NCI-H510A treated with DMSO at 0.1 percent for 48 hours (cell line): Measurements from ENCODE around the gene ACOT6.
"Not testable (repeated sequence)": the region's sequence is repeated elsewhere in the genome, so short reads cannot be mapped to it uniquely, and the experiment has no call there.

Experiments
- DNase-seq: peaks from one replicate; lab custom pipeline; 2025; lab: John Stamatoyannopoulos, UW

ACOT6 gene, protein sequence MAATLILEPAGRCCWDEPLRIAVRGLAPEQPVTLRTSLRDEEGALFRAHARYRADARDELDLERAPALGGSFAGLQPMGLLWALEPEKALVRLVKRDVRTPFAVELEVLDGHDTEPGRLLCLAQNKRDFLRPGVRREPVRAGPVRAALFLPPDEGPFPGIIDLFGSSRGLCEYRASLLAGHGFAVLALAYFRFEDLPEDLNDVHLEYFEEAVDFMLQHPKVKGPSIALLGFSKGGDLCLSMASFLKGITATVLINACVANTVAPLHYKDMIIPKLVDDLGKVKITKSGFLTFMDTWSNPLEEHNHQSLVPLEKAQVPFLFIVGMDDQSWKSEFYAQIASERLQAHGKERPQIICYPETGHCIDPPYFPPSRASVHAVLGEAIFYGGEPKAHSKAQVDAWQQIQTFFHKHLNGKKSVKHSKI

DNA sequence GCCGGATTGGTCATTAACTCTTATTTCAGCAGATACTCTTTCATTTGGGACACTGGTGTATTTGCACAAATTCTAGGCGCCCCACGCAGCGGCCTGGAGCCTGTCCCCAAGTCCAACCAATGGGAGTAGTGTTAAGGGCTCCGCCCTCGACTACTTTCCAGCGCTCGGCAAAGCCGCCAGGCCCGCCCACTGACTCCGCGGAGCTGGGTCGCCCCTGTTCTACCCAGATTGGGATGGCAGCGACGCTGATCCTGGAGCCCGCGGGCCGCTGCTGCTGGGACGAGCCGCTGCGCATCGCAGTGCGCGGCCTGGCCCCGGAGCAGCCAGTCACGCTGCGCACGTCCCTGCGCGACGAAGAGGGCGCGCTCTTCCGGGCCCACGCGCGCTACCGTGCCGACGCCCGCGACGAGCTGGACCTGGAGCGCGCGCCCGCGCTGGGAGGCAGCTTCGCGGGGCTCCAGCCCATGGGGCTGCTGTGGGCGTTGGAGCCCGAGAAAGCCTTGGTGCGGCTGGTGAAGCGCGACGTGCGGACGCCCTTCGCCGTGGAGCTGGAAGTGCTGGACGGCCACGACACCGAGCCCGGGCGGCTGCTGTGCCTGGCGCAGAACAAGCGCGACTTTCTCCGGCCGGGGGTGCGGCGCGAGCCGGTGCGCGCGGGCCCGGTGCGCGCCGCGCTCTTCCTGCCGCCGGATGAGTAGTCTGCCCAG, at the start of gene ACOT6:
Gene ACOT6, plus strand, starts transcription at position 179 of the 707 bp plus-strand sequence. Its CDS starts 55 bp downstream, at position 234.
- peak; percentile 60 for DNase-seq

DNA sequence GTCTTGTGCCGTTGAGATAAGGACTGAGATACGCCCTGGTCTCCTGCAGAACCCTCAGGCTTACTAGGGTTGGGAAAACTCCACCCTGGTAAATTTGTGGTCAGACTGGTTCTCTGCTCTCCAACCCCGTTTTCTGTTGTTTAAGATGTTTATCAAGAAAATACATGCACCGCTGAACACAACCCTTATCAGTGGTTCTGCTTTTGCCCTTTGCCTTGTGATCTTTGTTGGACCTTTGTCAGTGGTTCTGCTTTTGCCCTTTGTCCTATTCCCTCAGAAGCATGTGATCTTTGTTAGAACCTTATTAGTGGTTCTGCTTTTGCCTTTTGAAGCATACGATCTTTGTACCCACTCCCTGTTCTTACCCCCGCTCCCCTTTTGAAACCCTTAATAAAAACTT, 49.6 kb upstream of the ACOT6 start:
- not testable (repeated sequence) for DNase-seq

DNA sequence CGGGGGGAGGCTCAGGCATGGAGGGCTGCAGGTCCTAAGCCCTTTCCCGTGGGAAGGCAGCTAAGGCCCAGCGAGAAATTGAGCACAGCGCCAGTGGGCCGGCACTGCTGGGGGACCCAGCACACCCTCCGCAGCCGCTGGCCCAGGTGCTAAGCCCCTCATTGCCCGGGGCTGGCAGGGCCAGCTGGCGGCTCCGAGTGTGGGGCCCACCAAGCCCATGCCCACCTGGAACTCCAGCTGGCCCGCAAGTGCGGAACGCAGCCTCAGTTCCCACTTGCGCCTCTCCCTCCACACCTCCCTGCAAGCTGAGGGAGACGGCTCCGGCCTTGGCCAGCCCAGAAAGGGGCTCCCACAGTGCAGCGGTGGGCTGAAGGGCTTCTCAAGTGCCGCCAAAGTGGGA, 45.9 kb upstream of the ACOT6 start:
- DNase-seq = not testable (repeated sequence)

DNA sequence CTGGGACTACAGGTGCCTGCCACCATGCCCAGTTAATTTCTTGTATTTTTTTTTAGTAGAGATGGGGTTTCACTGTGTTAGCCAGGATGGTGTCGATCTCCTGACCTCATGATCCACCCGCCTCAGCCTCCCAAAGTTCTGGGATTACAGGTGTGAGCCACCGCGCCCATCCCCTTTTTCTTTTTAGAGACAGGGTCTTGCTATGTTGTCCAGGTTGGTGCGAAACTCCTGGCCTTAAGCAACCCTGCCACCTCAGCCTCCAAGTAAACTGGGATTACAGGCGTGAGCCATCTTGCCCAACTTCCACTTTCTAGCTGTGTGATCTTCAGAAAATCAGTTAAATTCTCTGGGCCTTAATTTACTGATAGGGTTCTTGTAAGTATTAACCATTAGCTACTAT, 45.4 kb upstream of the ACOT6 start:
- DNase-seq = not testable (repeated sequence)

DNA sequence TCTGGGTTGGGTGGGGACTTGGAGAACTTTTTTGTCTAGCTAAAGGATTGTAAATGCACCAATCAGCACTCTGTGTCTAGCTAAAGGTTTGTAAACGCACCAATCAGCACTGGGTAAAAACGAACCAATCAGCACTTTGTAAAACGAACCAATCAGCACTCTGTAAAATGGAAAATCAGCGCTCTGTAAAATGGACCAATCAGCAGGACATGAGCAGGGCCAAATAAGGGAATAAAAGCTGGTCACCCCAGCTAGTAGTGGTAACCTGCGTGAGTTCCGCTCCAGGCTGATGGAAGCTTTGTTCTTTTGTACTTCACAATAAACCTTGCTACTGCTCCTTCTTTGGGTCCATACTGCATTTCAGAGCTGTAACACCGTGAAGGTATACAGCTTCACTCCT, 45.0 kb upstream of the ACOT6 start:
- no peak for DNase-seq

DNA sequence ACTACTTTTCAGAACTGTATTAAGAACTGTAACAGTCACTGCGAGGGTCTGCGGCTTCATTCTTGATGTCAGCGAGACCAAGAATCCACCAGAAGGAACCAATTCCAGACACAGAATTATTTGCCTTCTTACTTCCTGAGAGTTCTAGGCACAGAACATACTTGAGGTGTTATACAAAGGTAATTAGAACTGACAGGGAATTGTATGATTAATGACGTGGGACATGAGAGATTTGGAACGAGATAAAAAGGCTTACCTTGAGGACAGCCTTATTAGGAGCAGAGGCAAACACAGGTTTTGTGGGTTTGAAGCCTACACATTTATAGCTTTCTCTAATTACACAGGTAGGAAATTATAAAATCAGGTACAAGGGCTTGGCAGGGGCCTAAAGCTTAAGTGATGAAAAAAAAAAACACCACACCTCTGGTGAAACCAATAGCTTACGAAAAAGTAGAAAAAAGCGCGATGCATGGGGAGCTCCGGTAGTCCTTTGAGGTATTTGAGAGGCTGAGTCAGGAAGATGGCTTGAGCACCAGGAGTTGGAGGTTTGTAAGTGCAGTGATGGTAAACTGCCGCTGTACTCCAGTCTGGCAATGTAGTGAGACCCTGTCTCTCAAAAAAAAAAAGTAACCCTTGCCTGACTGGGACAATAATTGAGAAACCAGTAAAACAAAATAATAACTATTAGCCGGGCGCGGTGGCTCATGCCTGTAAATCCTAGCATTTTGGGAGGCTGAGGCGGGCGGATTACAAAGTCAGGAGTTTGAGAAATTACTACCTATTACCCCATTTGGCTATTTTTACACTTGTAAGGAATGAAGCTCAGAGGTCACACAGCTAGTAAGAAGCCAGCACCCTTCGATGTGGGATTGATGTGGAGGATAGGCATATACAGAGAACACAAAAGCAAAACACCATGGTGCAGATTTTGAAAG, 44.1 kb upstream of the ACOT6 start:
- peak; percentile 61 for DNase-seq

DNA sequence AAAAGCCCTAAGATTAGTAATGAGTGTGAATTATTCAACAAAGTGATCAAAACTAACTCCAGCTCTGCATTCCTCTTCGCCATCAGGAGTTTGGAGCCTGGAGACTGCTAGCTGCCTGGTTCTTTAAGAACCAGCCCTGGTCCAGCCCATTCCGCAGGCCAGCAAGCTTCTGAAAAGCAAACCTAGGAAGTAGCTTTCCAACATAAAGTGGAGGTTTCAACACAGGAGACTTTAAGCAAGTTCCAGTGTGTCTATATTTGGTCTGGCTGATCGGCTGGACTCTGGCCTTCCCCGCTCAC, 43.5 kb upstream of the ACOT6 start:
- not testable (repeated sequence) for DNase-seq

DNA sequence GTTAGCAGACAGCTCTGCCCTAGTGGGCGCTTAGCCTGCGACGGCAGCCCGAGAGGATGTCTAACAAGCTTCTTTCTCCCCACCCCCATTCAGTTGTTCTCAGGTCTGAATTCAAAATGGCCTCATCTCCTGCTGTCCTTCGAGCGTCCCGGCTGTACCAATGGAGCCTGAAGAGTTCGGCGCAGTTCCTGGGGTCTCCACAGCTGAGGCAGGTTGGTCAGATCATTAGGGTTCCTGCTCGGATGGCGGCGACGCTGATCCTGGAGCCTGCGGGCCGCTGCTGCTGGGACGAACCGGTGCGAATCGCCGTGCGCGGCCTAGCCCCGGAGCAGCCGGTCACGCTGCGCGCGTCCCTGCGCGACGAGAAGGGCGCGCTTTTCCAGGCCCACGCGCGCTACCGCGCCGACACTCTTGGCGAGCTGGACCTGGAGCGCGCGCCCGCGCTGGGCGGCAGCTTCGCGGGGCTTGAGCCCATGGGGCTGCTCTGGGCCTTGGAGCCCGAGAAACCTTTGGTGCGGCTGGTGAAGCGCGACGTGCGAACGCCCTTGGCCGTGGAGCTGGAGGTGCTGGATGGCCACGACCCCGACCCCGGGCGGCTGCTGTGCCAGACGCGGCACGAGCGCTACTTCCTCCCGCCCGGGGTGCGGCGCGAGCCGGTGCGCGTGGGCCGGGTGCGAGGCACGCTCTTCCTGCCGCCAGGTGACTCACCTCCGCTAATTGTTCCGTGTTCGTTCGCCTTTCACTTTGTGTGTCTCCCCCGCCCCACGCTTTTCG, 42.9 kb upstream of the ACOT6 start, which contains the start of gene ACOT2:
Gene ACOT2, plus strand, starts transcription at position 29 of the 774 bp plus-strand sequence. Its CDS starts 28 bp downstream, at position 57.
- peak; percentile 70 for DNase-seq

DNA sequence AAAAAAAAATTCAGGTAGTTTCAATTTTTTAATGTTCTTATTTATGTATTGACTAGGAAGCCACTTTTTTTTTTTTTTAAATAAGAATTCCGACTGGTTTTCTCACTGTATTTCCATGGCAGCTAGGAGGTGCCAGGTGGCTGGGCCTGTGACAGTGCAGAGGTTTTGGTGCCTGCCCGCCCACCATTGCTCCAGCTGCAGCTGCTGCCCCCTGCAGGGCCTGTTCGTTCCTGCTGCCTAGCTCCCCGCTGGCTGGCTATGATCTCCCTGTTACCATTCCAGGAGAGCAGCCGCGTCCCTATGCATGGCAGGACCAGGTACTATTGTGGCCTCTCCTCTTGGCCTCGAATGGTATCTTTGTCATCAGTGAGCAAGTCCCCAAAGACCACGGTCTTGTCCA, 41.4 kb upstream of the ACOT6 start:
- DNase-seq = peak; percentile 7

DNA sequence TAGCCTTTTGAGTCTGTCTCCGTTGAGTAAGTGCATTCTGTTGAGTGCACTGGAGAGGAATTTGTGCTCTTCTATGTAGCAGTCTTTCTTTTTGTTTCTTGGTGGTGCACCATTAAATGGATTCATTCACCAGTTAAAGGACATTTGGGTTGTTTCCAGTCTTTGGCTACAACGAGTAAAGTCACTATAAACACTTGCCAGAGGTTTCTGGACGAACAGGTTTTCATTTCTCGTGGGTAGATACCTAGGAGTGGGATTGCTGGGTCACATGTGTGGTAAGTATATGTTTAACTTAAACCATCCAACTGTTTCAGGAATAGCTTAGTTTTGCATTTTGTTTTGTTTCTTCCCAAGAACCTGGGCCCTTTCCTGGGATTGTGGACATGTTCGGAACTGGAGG, 39.3 kb upstream of the ACOT6 start:
- not testable (repeated sequence) for DNase-seq

DNA sequence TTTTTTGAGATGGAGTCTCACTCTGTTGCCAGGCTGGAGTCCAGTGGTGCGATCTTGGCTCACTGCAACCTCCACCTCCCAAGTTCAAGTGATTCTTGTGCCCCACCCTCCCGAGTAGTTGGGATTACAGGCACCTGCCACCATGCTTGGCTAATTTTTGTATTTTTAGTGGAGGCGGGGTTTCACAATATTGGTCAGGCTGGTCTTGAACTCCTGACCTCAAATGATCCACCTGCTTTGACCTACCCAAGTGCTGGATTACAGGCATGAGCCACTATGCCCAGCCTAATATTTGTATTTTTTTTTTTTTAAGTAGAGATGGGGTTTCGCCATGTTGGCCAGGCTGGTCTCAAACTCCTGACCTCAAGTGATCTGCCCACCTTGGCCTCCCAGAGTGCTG, 38.6 kb upstream of the ACOT6 start:
- not testable (repeated sequence) for DNase-seq

DNA sequence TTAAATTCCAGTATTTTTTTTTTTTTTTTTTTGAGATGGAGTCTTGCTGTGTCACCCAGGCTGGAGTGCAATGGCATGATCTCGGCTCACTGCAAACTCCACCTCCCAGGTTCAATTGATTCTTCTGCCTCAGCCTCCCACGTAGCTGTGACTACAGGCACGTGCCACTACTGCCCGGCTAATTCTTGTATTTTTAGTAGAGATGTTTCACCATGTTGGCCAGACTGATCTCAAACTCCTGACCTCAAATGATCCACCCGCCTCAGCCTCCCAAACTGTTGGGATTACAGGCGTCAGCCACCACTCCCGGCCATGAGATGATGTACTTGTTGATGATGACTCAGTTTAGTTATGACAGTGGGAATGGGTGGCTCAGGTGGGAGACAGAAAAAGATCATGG, 38.1 kb upstream of the ACOT6 start:
- not testable (repeated sequence) for DNase-seq

DNA sequence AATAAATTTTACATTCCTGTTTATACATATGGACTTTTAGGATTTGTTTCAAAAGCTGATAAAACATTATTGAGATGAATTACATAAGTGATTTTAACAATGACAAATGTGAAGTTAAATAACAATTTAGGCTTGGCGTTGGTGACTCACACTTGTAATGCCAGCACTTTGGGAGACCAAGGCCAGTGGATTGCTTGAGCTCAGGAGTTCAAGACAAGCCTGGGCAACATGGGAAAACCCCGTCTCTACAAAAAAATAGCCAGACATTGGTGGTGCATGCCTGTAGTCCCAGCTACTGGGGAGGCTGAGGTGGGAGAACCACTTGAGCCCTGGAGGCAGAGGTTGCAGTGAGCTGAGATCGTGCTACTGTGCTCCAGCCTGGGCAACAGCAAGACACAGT, 35.9 kb upstream of the ACOT6 start:
- no peak for DNase-seq

DNA sequence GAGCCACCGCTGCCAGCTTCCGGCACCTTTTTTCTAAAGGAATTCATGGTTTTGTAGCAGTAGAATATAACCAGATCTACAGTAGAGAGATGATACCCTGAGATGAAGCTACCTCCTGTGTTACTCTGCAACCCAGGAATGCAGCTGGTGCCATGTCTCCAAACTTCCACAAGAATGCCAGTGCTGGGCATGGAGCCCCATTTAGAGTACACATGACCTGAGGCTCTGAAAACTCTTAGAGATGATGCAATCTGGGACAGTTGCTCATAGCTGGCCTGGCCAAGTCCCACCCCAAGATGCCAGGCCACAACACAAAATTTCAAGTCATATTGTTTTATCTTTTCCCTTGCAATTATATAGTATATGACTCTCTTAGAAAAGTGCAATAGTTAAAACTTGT, 35.1 kb upstream of the ACOT6 start:
- DNase-seq = not testable (repeated sequence)

DNA sequence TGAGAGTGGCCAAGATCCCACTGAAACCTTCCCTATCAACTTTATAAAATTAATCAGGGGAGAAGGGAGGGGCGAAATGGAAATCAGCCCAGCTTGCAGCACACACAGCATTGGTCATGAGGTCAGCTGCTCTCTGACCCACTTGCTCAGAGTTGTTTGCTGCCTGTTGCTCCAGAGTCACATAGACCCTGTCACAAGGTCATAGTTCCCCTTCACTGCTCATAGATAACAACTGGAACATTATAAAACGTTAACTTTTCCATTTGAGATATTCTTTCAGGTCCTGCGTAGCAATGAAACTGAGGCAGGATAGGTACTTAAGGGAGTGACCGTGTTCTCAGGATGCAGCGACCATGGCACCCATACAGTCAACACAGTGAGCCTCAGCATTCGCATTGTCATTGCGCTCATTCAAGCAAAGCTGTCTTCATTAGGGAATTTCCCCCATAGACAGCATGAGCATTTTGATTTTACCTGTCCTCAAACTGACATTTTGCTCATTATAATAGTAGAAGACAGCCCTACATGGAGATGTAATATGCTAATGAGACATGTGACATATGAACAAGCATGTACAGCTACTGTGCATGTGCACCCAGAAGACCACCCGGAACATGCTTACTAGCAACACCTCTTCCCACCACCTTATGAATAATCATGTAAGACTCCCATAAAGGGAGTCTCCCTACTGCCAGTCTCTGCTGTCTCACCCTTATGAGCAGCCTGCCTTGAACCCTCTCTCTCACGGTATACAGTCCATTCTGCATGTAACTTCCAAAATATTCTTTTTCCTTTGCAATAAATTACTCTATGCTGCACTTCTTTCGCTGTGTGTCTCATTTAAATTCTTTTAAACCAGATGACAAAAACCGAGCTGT, 30.0 kb upstream of the ACOT6 start:
- DNase-seq = not testable (repeated sequence)

DNA sequence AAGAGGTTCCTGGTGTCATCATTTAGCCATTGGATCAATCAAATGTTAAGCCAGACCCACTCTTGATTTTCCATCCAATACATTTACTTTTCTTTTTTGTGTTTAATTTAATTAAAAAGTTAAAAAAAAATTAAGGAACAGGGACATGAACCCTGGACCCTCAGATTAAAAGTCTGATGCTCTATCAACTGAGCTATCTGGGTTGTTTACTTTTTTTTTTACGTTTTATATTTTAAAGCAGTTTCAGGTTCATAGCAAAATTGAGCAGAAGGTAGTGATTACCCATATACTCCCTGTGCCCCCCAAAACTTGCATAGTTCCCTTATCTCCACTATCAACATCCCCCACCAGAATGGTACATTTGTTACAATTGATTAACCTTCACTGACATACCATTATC, 23.6 kb upstream of the ACOT6 start:
- no peak for DNase-seq

DNA sequence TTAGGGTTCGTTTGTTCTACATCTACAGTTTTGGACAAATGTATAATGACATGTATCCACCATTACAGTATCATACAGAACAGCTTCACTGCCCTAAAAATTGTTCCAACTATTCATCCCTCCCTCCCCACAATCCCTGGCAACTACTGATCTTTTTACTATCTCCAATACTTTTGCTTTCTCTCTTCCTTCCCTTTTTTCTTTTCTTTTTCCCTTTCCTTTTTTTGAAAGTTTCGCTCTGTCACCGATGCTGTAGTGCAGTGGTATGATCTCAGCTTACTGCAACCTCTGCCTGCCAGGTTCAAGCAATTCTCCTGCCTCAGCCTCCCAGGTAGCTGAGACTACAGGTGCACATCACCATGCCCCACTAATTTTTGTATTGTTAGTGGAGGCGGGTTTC, 23.2 kb upstream of the ACOT6 start:
- no peak for DNase-seq

DNA sequence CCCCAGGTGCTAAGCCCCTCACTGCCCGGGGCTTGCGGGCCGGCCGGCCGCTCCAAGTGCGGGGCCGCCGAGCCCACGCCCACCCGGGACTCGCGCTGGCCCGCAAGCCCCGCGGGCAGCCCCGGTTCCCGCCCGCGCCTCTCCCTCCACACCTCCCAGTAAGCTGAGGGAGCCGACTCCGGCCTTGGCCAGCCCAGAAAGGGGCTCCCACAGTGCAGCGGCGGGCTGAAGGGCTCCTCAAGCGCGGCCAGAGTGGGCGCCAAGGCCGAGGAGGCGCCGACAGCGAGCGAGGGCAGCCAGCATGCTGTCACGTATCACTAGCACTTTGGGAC, 21.7 kb upstream of the ACOT6 start:
- DNase-seq = not testable (repeated sequence)

DNA sequence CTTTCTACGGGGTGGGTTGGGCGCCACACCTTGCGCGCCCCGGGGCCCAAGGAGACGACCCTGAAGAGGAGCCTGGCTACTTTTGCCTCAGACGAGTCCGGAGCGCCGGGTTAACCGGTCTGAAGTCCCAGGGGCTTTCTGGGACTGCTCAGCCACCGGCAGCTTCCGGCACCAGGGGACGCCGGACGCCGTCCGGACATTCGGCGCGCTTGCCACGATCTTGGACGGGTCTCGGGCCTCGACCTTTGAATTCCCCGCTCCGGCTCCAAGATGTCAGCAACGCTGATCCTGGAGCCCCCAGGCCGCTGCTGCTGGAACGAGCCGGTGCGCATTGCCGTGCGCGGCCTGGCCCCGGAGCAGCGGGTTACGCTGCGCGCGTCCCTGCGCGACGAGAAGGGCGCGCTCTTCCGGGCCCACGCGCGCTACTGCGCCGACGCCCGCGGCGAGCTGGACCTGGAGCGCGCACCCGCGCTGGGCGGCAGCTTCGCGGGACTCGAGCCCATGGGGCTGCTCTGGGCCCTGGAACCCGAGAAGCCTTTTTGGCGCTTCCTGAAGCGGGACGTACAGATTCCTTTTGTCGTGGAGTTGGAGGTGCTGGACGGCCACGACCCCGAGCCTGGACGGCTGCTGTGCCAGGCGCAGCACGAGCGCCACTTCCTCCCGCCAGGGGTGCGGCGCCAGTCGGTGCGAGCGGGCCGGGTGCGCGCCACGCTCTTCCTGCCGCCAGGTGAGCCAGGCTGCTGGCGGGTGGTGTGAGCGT, 20.4 kb upstream of the ACOT6 start, which contains the start of gene ACOT4:
Gene ACOT4, plus strand, starts transcription at position 184 of the 760 bp plus-strand sequence. Its CDS starts 87 bp downstream, at position 271.
- peak; percentile 49 for DNase-seq

DNA sequence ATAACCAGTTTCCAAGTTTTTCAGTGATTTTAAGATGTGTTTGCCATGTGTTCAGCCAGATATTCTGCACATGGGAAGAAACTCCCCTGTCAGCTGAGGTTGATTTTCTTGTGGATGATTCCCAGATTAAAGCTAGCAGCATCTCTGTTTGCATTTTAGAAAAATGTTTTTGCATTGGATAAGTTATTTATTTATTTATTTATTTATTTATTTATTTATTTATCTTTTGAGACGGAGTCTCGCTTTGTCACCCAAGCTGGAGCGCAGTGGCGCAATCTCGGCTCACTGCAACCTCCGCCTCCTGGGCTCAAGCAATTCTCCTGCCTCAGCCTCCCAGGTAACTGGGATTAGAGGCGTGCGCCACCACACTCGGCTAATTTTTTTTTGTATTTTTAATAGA, 17.8 kb upstream of the ACOT6 start:
- no peak for DNase-seq
